GM21786 (cell line): ENCODE measurements around the gene AHCYL2.
A peak's percentile ranks its signal among the peaks of the same experiment; 100 is the strongest.
"Not testable (repeated sequence)": the region's sequence is repeated elsewhere in the genome, so short reads cannot be mapped to it uniquely, and the experiment has no call there.

ENCODE experiments used
- ATAC-seq: cut with Tn5 transposase; IDR thresholded peaks from one replicate; pipeline ENCODE4 v1.9.1; 2021; ENCODE audit not compliant: unreplicated experiment

The AHCYL2 gene

DNA sequence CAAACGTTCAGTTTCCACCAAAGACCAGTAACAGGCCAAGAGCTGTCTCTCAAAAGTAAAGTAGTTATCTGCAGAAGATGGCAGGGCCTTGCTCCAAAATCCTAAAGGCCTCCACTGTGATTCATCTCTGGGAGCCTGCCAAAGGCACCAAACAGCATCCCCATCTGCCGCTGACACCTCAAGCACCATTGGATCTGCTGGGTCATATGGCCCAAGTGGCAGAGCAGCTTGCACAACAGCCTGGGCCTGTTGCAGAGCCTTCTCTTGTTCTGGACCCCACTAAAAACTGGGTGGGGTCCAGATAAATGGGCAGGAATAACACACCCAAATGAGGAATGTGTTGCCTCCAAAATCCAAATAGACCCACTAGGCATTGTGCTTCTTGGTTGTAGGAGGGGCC lies 222.1 kb downstream of the AHCYL2 start:
- ATAC-seq = not testable (repeated sequence)

DNA sequence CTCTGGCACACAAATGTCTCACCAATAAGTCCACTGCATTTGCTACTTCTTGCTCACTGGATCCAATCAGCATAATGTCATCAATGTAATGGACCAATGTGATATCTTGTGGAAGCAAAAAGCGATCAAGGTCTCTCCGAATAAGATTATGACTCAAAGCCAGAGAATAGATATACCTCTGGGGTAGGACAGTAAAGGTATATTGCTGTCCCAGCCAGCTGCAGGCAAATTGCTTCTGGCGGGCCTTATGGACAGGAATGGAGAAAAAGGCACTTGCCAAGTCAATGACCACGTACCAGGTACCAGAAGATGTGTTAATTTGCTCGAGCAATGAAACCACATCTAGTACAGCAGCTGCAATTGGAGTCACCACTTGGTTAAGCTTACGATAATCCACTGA lies 222.6 kb downstream of the AHCYL2 start:
- ATAC-seq = not testable (repeated sequence)

DNA sequence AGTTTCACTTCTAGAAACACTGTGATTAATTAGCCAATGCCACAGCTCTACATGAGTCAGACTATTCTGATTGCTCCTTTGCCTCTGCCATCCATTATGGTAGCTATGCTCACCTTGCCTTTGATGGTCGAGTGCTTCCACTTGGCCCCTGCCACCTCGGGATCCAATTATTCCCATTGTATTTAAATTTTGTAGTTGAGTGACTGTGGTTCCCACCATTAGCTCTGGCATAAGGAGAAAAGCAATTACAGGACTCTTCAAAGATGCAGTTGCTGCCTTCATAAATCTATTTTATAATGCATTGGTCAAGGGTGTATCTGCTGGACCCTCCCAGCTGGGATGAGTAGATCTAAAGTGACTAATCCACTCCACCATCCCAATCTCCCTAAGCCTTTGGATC lies 223.8 kb downstream of the AHCYL2 start:
- ATAC-seq = not testable (repeated sequence)

DNA sequence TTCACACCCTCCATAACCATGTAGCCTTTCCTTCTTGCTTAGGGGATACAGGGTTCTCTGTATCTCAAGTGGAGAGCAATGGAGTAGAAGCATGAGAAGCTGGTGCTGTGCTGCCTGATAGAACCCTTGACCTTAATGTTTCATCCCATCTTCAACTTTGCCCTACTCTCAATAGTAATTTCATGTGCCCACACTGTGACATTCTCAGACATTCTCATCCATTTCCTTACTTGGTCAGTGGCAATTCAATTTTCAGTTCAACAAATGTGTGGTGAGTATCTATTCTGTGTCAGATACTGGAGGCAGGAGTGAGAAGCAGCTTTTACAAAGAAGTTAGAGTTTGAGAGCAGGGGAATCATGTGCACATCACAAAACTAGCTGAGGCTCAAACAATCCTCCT lies 225.5 kb downstream of the AHCYL2 start:
- no peak for ATAC-seq

DNA sequence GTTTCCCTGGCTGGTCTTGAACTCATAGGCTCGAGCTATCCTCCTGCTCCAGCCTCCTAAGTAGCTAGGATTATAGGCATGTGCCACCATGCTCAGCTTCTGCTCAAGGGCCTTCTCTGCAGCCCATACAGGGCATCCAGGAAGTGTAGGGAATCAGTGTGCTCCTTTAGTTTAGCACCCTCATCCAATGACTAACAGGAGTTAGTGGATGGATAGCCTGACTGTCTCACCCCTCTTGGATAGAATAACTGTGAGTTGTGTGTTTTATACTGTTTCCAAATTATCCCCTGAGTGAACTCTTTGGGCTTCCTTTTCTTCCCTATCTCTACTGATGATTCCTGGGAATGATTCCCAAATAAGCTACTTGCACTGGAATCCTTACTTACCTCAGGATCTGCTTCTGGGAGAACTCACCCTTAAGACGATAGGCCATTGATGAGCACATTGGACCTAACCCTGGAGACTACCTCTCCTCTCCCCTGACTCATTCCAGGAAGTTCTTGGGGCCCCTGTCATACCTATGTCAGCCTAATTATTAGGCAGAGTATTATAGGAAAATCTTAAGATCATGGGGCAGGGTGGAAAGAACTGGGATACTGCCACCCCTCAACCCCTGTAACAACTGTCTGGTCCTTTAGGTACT lies 227.9 kb downstream of the AHCYL2 start:
- no peak for ATAC-seq

DNA sequence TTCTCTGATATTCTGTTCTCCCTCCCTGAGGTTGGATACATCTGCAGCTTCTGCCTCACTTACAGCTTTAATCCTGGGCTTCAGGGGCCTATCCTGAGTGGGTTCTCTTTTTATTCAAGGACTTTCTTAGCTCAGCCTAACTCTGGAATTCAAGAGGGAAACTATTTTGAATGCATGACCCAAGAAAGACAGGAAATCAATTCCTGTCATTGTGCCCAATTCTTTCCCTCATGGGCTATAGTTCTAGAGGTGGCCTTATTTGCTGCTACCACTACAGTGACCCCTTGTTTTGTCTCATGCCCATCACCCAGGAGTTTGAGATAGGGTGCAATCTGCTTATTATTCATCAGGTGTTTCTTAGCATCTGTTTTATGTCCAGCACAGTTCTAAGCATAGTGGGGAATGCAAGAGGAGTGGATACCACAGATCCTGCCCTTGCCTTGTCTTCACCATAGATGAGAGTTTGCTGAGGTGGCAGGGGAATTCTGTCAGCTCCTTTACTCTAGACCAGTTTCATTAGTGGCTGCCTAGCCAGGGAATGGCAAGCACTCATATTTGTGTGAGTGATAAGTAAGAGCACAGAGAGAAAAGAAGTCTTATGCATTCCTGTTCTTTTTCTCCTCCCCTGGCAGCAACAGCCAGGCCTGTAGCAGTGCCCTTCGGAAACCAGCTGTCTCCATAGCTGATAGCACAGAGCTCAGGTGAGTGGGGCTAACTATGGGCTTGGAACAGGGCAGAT lies 228.8 kb downstream of the AHCYL2 start:
- ATAC-seq = no peak

DNA sequence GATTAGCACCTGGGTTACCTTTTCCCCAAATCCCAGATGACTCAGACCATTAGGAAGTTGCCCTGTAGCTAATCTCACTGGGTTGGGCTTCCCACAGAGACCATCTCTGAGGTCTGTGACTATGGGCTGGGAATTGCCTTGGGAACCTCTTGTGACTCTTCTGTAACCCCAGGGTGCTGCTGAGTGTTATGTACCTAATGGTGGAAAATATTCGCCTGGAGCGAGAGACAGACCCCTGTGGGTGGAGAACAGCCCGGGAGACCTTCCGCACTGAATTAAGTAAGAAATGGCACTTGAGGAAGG lies 229.4 kb downstream of the AHCYL2 start:
- no peak for ATAC-seq

DNA sequence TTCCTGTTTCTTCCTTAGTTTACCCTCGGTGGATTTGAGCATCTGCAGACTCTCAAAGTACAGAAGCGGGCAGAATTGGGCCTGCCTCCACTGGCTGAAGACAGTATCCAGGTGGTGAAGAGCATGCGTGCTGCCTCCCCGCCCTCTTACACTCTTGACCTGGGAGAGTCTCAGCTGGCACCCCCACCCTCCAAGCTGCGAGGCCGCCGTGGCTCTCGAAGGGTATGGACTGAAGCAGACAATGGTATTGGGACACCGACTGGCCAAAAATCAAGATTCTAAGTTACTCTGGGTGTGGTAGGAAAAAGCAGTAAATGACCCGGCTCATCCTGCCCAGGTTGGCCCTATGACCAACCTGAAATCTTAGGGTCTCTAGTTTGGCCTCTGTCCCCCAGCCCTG lies 231.6 kb downstream of the AHCYL2 start:
- ATAC-seq = no peak

DNA sequence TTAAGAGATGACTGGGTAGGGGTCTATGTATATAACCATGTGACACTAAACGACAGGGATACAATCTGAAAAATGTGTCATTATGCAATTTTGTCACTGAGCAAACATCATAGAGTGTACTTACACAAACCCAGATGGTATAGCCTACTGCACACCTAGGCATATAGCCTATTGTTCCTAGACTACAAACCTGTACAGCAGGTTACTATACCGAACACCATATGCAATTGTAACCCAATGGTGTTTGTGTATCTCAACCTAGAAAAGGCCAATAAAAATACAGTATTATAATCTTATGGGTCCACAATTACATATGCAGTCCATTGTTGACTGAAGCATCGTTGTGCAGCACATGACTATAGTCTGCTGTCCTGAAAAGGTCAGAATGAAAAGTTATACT lies 232.3 kb downstream of the AHCYL2 start:
- no peak for ATAC-seq

DNA sequence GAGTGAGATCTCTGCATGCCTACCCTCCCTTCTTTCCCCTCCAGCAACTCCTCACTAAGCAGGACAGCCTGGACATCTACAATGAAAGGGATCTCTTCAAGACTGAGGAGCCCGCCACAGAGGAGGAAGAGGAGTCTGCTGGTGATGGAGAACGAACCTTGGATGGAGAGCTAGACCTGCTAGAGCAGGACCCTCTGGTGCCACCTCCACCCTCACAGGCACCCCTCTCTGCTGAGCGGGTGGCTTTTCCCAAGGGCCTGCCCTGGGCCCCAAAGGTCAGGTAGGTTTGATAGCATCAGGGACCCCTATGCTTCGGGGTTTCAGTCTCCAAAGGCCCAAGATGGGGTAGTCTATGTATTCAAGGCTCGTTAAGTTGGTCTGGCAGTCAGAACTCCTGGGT lies 233.3 kb downstream of the AHCYL2 start:
- ATAC-seq = no peak

DNA sequence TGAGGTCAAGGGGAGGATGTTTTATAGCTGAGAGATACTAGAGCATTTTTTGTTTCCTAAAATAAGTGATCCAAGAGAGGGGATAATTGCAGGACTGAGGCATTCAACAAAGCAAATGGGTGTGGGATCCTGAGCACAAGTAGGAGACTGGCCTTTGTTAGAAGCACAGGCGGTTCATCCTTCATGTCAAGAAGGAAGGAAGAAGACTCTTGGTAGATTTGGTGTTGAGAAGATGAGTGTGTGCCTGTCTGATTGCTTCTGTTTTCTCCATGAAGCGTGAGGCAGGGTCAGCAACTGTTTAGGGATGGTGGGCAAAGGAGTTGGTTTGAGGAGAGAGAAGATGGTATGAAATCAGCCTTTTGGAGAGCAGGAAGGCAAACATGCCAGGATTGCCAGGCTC lies 237.0 kb downstream of the AHCYL2 start:
- ATAC-seq = no peak

DNA sequence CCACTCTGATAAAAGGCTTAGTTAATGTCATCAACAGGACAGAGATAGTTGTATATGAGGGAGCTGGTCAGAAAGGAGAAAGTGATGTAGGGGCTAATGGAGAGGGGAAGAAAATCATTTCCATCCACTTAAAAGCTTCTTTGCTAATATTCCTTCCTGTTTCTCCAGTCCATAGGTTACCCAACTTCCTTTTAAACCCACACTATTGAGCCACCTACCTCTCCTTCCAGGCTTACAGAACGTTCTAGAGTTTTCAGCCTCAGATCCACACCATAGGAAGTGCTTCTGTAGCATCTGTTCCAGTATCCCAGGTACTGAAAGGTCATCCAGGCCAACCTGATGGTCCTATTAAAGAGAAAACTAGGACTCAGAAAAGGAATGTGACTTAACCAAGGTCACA lies 237.6 kb downstream of the AHCYL2 start:
- no peak for ATAC-seq

DNA sequence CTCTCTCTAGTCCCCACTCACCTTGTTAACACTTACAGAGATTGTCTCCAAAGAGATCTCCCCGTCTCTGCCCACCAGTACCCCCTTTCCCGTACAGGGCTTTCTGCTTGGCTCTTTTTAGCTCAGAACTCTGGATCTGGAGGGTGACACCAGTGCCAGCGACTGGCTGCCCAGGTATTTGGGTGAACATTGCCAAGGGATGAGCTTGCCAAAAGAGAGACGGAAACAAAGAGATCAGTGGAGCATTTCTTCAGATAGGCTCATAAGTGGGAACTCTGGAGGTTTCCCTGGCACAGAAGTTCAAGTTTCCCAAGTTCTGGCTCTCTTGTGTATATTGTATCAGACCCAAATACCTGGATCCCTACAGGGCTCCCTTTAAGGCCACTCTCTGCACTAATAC lies 239.4 kb downstream of the AHCYL2 start:
- ATAC-seq = no peak

DNA sequence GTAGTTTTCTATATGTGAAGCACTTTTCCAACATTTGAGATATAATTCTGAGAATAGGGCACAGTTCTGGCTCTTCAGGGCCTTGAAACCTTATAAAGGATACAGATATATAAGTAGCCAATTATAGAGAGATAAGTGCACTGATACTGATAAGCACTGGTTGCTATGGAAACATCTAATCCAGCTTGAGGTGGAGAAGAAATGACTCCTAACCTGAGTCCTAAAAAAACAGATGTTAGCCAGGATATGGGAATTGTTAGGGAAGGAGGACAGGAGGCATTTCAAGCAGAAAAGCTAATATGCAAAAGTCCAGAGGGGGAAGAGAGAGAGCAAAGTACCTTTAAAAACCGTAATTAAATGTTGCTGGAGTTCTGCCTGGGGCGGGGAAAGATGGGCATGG lies 240.2 kb downstream of the AHCYL2 start:
- no peak for ATAC-seq

DNA sequence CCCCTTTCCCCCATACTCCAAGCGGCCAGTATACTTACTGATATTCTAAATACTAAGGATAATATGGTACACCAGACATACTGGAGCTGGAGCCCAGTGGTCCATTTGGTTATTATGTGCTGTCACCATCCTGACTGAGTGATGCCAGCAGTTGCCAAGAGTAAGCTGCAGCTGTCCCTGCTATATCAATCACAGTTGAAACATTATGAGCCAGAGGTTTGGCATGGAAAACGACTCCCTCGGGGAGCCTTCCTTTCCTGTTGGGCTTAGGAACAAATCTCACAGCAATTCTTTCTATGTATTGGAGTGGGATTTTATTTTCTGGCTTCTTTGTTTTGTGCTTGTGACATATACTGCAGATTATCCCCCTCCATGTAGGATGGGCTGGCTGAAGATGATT lies 242.0 kb downstream of the AHCYL2 start:
- ATAC-seq = no peak

DNA sequence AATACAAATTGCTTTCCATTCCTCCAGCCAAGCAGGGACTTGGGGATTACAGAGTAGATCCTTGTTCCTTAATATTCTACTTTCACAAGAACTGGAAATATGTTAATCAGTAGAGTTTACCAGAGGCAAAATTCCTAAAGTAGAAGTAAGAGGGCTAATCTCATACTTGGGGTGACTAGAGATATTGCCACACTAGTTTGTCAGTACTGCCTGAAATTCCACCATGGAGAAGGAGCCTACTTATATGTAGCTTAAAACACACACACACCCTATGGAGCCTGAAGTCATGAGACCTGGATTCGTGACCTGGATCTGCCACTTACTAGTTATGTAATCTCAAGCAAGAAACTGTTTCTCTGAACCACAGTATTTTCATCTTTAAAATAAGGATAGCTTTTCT lies 243.3 kb downstream of the AHCYL2 start:
- ATAC-seq = no peak

DNA sequence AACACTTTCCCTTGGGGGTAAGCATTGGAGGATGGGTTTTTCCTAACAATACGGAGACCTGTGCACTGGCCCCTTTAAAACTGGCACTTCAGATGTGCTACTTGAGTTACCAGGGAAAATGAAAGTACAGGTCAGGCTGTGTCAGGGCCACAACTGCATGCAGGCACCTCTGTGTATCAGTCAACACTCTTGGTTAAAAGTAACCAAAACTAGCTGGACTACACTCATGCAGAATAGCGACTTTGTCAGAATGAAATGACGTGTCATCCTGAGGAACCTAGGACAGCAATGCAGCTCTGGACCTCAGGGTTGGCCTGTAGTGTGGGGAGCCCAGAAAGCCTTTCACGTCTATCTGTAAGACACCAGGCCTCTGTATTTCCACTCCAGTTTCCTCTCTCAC lies 243.7 kb downstream of the AHCYL2 start:
- peak; percentile 86 for ATAC-seq

DNA sequence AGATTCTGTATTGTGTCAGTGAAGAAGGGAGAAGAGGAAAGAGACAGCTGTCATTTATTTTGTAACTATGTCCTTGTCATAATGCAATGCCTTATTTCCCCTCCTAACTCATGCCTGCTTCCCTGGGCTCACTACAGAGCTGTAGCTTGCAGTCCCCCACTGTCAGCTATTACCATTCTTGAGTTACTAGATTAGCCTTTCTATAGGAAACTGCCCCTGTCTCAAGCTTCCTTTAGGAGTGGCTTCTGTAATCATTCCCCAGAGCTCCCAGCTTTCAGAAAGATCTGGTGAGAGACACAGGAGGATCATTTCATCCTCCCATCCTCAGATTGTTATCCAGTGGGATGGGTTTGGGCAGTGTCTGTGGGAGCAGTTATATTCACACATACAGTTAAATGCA lies 245.1 kb downstream of the AHCYL2 start:
- no peak for ATAC-seq

DNA sequence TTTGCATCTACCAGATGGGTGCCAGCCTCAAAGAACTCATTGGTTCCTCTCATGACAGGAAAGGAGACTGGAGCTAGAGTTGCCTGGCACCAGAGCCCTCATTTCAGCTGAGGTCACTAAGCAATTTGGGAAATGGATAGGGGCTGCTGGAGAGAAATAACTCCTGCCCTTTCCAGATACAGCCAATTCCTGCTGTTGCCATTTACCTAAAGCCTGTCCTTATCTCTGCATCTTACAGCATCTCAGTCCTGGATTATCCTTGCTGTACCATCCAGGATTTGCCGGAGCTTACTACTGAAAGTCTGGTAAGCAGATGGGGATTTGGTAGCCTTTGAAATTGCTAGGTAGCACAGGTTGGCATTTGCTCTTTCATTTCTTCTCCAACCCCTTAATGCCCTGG lies 245.6 kb downstream of the AHCYL2 start:
- ATAC-seq = no peak

DNA sequence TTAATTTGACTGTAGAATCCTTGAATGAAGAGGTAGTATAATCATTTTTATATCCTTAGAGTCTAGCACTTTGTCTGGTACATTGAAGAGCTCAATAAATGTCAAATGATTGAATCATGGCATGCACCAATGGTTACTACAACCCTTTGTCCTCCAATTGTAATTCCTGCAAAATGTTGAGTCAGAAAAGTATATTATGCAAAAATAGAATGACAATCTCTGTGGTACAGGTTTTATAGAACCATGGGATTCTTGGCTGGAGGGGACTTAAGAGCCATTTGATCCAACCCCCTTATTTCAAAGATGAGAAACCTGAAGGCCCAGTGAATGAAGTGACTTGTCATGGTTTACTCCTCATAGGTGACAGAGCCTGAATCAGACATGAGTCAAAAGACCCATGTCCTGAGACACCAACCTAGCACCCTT lies 246.6 kb downstream of the AHCYL2 start:
- ATAC-seq = no peak

DNA sequence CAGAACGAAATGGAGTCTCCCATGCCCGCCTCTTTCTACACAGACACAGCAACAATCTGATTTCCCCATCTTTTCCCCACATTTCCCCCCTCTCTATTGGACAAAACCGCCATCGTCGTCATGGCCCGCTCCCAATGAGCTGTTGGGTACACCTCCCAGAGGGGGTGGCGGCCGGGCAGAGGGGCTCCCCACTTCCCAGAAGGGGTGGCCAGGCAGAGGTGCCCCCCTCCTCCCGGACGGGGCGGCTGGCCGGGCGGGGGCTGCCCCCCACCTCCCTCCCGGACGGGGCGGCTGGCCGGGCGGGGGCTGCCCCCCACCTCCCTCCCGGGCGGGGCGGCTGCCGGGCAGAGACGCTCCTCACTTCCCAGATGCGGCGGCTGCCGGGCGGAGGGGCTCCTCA lies 251.1 kb downstream of the AHCYL2 start:
- ATAC-seq = not testable (repeated sequence)

DNA sequence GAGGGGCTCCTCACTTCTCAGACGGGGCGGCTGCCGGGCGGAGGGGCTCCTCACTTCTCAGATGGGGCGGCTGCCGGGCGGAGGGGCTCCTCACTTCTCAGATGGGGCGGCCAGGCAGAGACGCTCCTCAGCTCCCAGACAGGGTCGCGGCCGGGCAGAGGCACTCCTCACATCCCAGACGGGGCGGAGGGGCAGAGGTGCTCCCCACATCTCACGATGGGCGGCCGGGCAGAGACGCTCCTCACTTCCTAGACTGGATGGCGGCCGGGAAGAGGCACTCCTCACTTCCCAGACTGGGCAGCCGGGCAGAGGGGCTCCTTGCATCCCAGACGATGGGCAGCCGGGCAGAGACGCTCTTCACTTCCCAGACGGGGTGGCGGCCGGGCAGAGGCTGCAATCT lies 251.6 kb downstream of the AHCYL2 start:
- ATAC-seq = not testable (repeated sequence)
